NCI-H1436 (cell line): ENCODE data around the gene GPR152.

ENCODE experiments used
- DNase-seq: peaks from one replicate; lab custom pipeline; 2025; lab: John Stamatoyannopoulos, UW

Gene GPR152, protein sequence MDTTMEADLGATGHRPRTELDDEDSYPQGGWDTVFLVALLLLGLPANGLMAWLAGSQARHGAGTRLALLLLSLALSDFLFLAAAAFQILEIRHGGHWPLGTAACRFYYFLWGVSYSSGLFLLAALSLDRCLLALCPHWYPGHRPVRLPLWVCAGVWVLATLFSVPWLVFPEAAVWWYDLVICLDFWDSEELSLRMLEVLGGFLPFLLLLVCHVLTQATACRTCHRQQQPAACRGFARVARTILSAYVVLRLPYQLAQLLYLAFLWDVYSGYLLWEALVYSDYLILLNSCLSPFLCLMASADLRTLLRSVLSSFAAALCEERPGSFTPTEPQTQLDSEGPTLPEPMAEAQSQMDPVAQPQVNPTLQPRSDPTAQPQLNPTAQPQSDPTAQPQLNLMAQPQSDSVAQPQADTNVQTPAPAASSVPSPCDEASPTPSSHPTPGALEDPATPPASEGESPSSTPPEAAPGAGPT

DNA sequence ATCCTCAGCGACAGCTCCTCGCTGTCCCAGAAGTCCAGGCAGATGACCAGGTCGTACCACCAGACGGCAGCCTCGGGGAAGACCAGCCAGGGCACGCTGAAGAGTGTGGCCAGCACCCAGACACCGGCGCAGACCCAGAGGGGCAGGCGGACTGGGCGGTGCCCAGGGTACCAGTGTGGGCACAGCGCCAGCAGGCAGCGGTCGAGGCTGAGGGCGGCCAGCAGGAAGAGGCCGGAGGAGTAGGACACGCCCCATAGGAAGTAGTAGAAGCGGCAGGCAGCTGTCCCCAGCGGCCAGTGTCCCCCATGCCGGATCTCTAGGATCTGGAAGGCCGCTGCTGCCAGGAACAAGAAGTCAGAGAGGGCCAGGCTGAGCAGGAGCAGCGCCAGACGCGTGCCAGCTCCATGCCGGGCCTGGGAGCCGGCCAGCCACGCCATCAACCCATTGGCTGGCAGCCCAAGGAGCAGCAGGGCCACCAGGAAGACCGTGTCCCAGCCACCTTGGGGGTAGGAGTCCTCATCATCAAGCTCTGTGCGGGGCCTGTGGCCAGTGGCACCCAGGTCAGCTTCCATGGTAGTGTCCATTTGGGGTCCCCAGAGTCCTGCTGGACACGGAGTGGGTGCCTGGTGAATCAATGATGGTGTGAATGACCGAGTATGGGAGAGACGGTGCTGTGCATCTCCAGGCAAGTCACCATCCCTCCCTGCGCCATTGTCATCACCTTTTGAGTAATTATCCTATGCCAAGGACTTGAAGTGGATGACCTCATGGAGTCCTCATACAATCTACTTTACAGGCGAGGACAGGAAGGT, at the start of gene GPR152:
TSS of gene GPR152 (minus strand) at position 589 of the 812 bp plus-strand sequence. CDS start at position 584, 5 bp downstream.
- DNase-seq: no peak

DNA sequence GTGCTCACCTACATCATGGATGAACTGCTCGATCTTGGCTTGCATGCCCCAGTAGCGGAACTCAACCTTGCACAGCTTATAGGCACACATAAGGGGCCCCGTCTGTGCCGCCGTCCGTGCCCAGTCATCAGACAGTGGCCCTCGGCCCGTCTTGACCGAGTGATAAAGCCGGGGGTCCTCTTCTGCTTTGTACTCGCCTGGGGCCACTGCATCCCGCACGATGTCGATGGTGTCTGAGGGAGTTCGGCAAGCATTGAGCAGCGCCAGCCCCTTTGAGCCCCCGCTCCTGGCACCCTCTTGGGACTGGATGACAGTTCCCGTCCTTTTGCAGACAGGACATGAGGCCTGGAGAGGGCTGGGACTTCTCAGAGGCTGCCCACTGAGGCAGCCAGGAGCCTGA, 49.3 kb upstream of the GPR152 start:
- no peak for DNase-seq

- DNase-seq: no peak
Observed at GRCh38 chr11:67500831-67501715, 48.5 kb upstream of the GPR152 start.

DNA sequence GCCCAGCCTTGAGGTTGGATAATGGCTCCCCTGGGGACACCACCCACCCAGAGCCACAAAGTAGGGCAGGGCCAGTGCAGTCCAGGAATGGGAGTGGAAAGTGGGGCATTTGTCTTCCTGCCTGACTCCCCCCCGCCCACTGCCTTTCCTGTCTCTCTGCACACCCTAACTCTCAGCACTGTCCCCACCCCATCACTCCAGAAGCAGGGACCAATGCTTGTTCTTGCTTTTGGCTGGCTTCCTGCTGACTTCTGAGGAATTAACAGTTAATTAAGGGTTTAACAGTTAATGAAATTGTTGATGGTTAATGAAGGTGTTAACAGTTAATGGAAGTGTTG, 47.9 kb upstream of the GPR152 start:
- no peak for DNase-seq

DNA sequence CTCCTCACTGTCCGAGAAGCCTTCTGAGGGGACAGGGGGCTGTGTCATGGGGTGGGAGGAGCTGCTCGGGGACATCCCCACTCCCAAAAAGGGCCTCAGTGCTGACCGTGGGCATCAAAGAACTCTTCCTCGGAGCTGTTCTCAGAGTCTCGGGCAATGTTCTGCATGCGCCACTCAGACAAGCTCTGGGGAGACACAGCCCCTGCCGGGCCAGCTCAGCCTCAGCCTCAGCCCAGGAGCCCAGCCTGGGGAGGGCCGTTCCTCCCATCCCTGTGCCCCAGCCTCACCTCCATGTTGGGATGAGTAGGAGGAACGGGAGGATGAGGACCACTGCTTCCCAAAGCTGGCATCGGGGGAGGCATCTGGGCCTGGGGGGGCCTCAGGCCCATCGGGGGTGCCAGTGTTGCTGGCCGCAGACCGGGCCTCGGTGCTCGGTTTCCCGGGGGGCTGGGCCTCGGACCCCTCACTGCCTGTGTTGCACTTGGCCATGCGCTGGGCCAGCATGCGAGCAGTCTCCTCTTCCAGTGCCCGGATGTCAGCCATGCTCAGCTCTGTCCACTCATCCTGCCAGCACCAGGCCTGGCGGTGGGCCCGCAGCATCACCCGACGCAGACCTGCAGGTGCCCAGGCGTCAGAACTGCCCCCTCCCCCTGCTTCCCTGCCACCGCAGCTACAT, 47.4 kb upstream of the GPR152 start:
- no peak for DNase-seq

GRCh38 chr11:67498544-67498972, 46.0 kb upstream of the GPR152 start:
- no peak for DNase-seq

- DNase-seq: no peak
Observed at GRCh38 chr11:67497656-67498291, 45.2 kb upstream of the GPR152 start.

DNA sequence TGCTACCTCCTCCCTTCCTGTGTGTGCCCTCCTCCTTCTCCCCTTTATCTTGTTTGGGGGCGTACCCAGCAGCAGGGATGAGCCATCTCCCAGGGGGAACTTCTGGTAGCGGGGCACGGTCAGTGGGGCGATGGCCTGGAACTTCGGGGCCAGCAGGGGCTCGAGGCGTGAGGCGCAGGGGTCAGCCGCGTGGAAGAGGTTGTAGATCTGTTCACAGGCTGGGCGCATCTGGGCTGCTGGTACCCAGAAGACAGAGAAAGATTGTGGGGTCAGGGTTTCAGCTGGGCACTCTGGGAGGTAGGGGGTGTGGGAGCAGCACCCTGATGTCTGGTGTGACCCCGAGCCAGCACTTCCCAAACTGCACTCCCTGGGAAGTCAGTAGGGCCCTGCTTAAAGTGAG, 43.6 kb upstream of the GPR152 start:
- DNase-seq: no peak

- DNase-seq: no peak
Observed at GRCh38 chr11:67495234-67496005, 42.9 kb upstream of the GPR152 start.

GRCh38 chr11:67494371-67495233, 42.1 kb upstream of the GPR152 start:
- no peak for DNase-seq

GRCh38 chr11:67493548-67494370, 41.2 kb upstream of the GPR152 start:
- DNase-seq: no peak

- no peak for DNase-seq
Observed at GRCh38 chr11:67492801-67493547, 40.4 kb upstream of the GPR152 start.

DNA sequence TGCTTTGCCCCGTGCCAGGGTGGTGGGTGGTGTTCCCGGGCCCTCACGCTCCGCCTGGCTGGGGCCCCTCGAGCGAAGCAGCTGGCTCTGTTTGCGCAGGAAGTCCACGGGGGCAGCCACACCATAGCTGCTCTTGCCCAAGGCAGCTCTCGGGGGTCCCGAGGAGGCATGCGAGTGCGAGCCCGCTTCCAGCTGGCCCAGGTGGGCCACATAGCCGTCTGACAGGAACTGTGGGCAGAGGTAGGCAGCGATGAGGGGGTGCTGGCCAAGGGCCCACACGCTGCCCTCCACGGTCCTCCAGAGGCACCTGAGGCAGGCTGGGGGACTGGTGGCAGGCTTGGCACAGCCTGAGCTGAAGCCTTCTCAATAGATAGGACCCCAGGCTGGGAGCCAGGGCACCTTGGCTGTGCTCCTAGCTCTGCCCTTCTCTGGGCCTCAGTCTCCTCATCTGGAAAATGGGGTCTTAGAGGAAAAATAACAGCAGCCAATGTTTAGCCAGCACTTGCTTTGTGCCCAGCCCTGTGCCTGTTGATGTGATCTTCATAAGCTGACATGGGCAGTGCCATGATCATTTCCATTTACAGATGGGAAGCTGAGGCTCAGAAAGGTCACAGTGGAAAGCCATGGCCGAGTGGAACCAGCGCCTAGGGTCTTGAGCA, 39.7 kb upstream of the GPR152 start:
- DNase-seq: no peak

- no peak for DNase-seq
Observed at GRCh38 chr11:67491276-67492068, 38.9 kb upstream of the GPR152 start.

DNA sequence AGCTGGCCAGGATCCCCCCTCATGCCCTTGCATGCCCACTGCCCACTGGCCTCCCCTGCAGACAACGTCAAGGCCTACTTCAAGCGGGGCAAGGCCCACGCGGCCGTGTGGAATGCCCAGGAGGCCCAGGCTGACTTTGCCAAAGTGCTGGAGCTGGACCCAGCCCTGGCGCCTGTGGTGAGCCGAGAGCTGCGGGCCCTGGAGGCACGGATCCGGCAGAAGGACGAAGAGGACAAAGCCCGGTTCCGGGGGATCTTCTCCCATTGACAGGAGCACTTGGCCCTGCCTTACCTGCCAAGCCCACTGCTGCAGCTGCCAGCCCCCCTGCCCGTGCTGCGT, 38.2 kb upstream of the GPR152 start:
- DNase-seq: no peak
